K562 (cell line): ENCODE results near the gene BCL2L1. TPM values are rescaled to one million over a fixed set of nuclear protein-coding genes. Genes with fewer than 3 reads are reported as not detected.

Experiments
- ATAC-seq: fragments of 200-7000 bp; cut with Tn5 transposase; 3 replicates; pipeline ENCODE4 v1.9.1; 2020; ENCODE audit warnings: moderate library complexity
- BruUV-seq: library from RNA; stranded (reverse); fragments of 400-500 nt; replicated peaks from 2 replicates; lab custom pipeline; 2021; lab: Mats Ljungman, UMichigan
- CTCF ChIA-PET: fragments of 300-600 bp; formaldehyde crosslinking; extraction: SDS; loops from one replicate; lab custom pipeline; 2021; ENCODE audit warnings: low intra/inter-chr PET ratio; lab: Yijun Ruan, JAX
- POLR2A ChIA-PET: fragments of 300-600, 350-650 bp; sonication (Branson Sonifier 250); formaldehyde crosslinking; extraction: SDS; loops from one replicate; lab custom pipeline; 2021; ENCODE audit warnings: antibody characterized with exemption, inconsistent platforms; lab: Yijun Ruan, JAX
- DNase-seq, 4 experiments: peaks; one replicate each; pipeline versions ENCODE4 v3.0.0 to v3.0.0-alpha.2; 2011 to 2018; ENCODE audit warnings: low spot score in 3 of 4, mixed read lengths in 3 of 4; ENCODE audit errors: extremely low read depth in 1 of 4
- FAIRE-seq: peaks from 2 replicates; lab custom pipeline; 2011; peaks lifted over from hg19 to GRCh38; lab: Jason Lieb, UNC
- H2AFZ ChIP-seq: 2 replicates; pipeline ENCODE4 v1.6.0; 2011; ENCODE audit warnings: low read depth, low read length, control low read depth, inconsistent platforms
- H3K27ac ChIP-seq: fragments of 200-600 bp; 3 replicates; pipeline ENCODE4 v1.8.0; 2011; ENCODE audit warnings: low read depth, mild to moderate bottlenecking, control low read depth, inconsistent platforms, low read length, moderate library complexity, mixed read lengths; ENCODE audit errors: extremely low read depth
- H3K27me3 ChIP-seq, 2 experiments: fragments of 300-600 bp in 1 of 2; 2 replicates in 1 of 2; 3 replicates in 1 of 2; pipeline versions ENCODE4 v1.6.0 to v1.8.0; 2011; ENCODE audit warnings: inconsistent platforms in 2 of 2, low read length in 2 of 2, mild to moderate bottlenecking in 1 of 2, mixed read lengths in 1 of 2, moderate library complexity in 1 of 2; ENCODE audit not compliant: control insufficient read depth in 2 of 2, insufficient read depth in 2 of 2
- H3K36me3 ChIP-seq: fragments of 300-600 bp; 3 replicates; pipeline ENCODE4 v1.8.0; 2011; ENCODE audit warnings: mild to moderate bottlenecking, low read length, inconsistent platforms; ENCODE audit not compliant: control insufficient read depth, insufficient read depth
- H3K4me1 ChIP-seq, 2 experiments: fragments of 200-600 bp in 1 of 2; replicated peaks in 1 of 2; 2 replicates in 1 of 2; 3 replicates in 1 of 2; pipeline versions ENCODE4 v1.5.1 to v1.8.0; 2011; ENCODE audit warnings: inconsistent platforms in 2 of 2, low read length in 2 of 2, mild to moderate bottlenecking in 1 of 2, mixed read lengths in 1 of 2, moderate library complexity in 1 of 2; ENCODE audit not compliant: control insufficient read depth in 2 of 2, insufficient read depth in 2 of 2
- H3K4me2 ChIP-seq: 2 replicates; pipeline ENCODE4 v1.6.1; 2011; ENCODE audit warnings: low read length, control low read depth, inconsistent platforms, mixed read lengths; ENCODE audit not compliant: insufficient read depth
- H3K4me3 ChIP-seq: fragments of 200-600 bp; sonication (generic), shearing (Covaris generic); 2 replicates; pipeline ENCODE4 v1.5.1; 2016; ENCODE audit warnings: control low read depth, inconsistent platforms
- H3K79me2 ChIP-seq: fragments of 200-600 bp; 3 replicates; pipeline ENCODE4 v1.8.0; 2011; ENCODE audit warnings: low read length, inconsistent platforms; ENCODE audit not compliant: control insufficient read depth, insufficient read depth
- H3K9ac ChIP-seq, 2 experiments: 2 replicates each; pipeline versions ENCODE4 v1.6.0 to v1.6.1; 2011; ENCODE audit warnings: low read depth in 2 of 2, low read length in 2 of 2, control low read depth in 1 of 2, inconsistent platforms in 1 of 2, mild to moderate bottlenecking in 1 of 2, mixed read lengths in 1 of 2; ENCODE audit not compliant: insufficient read depth in 1 of 2
- H3K9me1 ChIP-seq: one replicate; pipeline ENCODE4 v1.6.0; 2011; ENCODE audit warnings: inconsistent platforms, mild to moderate bottlenecking, low read length, moderate library complexity; ENCODE audit not compliant: control insufficient read depth, insufficient read depth
- H3K9me3 ChIP-seq: replicated peaks from 2 replicates; pipeline ENCODE4 v1.5.1; 2011; ENCODE audit warnings: low read depth, low read length, inconsistent platforms; ENCODE audit not compliant: control insufficient read depth, insufficient read depth
- H4K20me1 ChIP-seq: replicated peaks from 2 replicates; pipeline ENCODE4 v1.6.1; 2011; ENCODE audit warnings: low read length, inconsistent platforms, mixed read lengths; ENCODE audit not compliant: control insufficient read depth, insufficient read depth
- ERF ChIP-seq: fragments of 450-650 bp; formaldehyde crosslinking; IDR thresholded peaks from 2 replicates; pipeline ENCODE4 v1.4.0; 2020; ENCODE audit warnings: mild to moderate bottlenecking, mixed read lengths
- HBP1 ChIP-seq: fragments of 450-650 bp; formaldehyde crosslinking; IDR thresholded peaks from 2 replicates; pipeline ENCODE4 v1.4.0; 2022; ENCODE audit warnings: missing genetic modification characterization
- HDAC2 ChIP-seq: fragments of 450-650 bp; IDR thresholded peaks from 2 replicates; pipeline ENCODE4 v1.6.1; 2016; ENCODE audit warnings: mild to moderate bottlenecking
- HMG20B ChIP-seq: fragments of 250-450 bp; sonication (Bioruptor Pico); IDR thresholded peaks from 2 replicates; pipeline ENCODE4 v1.5.0; 2021; ENCODE audit warnings: mild to moderate bottlenecking
- MIER1 ChIP-seq: fragments of 450-650 bp; IDR thresholded peaks from 2 replicates; pipeline ENCODE4 v1.6.1; 2016; ENCODE audit warnings: antibody characterized with exemption, mild to moderate bottlenecking, low read depth
- NR4A1 ChIP-seq, 2 experiments: fragments of 250-450 bp in 1 of 2; fragments of 450-650 bp in 1 of 2; sonication (Bioruptor Pico) in 1 of 2; IDR thresholded peaks; 2 replicates each; pipeline versions ENCODE4 v1.4.0 to v1.6.1; 2016 to 2020; ENCODE audit warnings: mild to moderate bottlenecking in 2 of 2, missing compliant biosample characterization in 1 of 2, missing genetic modification characterization in 1 of 2, moderate library complexity in 1 of 2
- SIN3A ChIP-seq, 2 experiments: fragments of 150-350 bp in 1 of 2; IDR thresholded peaks; 2 replicates each; pipeline ENCODE4 v1.6.1; 2011 to 2016; ENCODE audit warnings: borderline replicate concordance in 2 of 2, low read depth in 2 of 2, low read length in 2 of 2, mild to moderate bottlenecking in 2 of 2, moderate library complexity in 2 of 2; ENCODE audit not compliant: control insufficient read depth in 1 of 2
- SP2 ChIP-seq: IDR thresholded peaks from 2 replicates; pipeline ENCODE4 v1.6.1; 2011; ENCODE audit warnings: mild to moderate bottlenecking, low read depth, low read length, moderate library complexity; ENCODE audit not compliant: poor library complexity, severe bottlenecking; ENCODE audit errors: extremely low read depth
- SUPT5H ChIP-seq: fragments of 450-650 bp; IDR thresholded peaks from 2 replicates; pipeline ENCODE4 v1.6.1; 2016
- ZC3H4 ChIP-seq: sonication (generic); formaldehyde crosslinking; IDR thresholded peaks from 2 replicates; pipeline ENCODE4 v1.9.0; 2021; ENCODE audit warnings: missing genetic modification reagents, borderline replicate concordance
- ZNF311 ChIP-seq: fragments of 250-450 bp; sonication (Bioruptor Pico); IDR thresholded peaks from 2 replicates; pipeline ENCODE4 v1.4.0; 2020; ENCODE audit warnings: mild to moderate bottlenecking, moderate library complexity
- ZNF512 ChIP-seq: IDR thresholded peaks from 2 replicates; pipeline ENCODE4 v1.6.1; 2016; ENCODE audit warnings: missing genetic modification characterization, missing compliant biosample characterization
- ZNF589 ChIP-seq: fragments of 200-800 bp; sonication (Bioruptor generic); IDR thresholded peaks from 2 replicates; pipeline ENCODE4 v1.6.1; 2016; ENCODE audit warnings: low read depth, missing genetic modification characterization, missing compliant biosample characterization
- ZNF740 ChIP-seq, 3 experiments: fragments of 200-800 bp in 1 of 3; sonication (Bioruptor generic) in 1 of 3; sonication (generic) in 1 of 3; formaldehyde crosslinking in 1 of 3; IDR thresholded peaks; 2 replicates each; pipeline versions ENCODE4 v1.6.1 to v1.8.0; 2016 to 2022; ENCODE audit warnings: mild to moderate bottlenecking in 2 of 3, missing compliant biosample characterization in 2 of 3, missing genetic modification characterization in 2 of 3, missing genetic modification reagents in 1 of 3
- WGBS: fragments of 100-300 bp; shearing (Covaris generic); methylation state at CpG from one replicate; pipeline ENCODE4 v1.1.6; 2016; ENCODE audit warnings: low coverage, mixed read lengths; ENCODE audit not compliant: insufficient coverage; ENCODE audit errors: missing lambda C conversion rate; 5-methylcytosine and 5-hydroxymethylcytosine counted together
- in situ Hi-C: fragments of 300-500 bp; cut with MboI; formaldehyde crosslinking; loops from 4 replicates; pipeline ENCODE4 v1.15.0; 2018; ENCODE audit warnings: inconsistent platforms, mixed read lengths
- intact Hi-C: fragments of 100-400 bp; cut with micrococcal nuclease; formaldehyde crosslinking; loops from 2 replicates; pipeline ENCODE4 v1.14.2; 2022
- polyA plus RNA-seq, 8 experiments: library from polyadenylated mRNA; depleted of rRNA in 4 of 8; stranded (reverse) in 5 of 8; unstranded in 3 of 8; fragments of >200 nt; fragmentation: Nextera tagmentation in 2 of 8; fragmentation: Illumina TruSeq in 1 of 8; extraction: Ambion mirVana in 2 of 8; extraction: Trizol in 1 of 8; gene quantifications; 2 replicates each; pipeline versions ENCODE4 v1.2.1 to v1.2.3, GENCODE V29; 2011 to 2014; ENCODE audit warnings: inconsistent platforms in 1 of 8, missing spikeins in 1 of 8
- total RNA-seq, 7 experiments: library from RNA; depleted of rRNA in 6 of 7; stranded (reverse); fragments of >200 nt in 6 of 7; fragmentation: Illumina TruSeq in 2 of 7; extraction: Trizol in 2 of 7; gene quantifications; 2 replicates each; pipeline versions ENCODE4 v1.2.1 to v1.2.3, GENCODE V29; 2011 to 2021; ENCODE audit warnings: low replicate concordance in 1 of 7

BCL2L1 gene
- total and polyA plus RNA-seq, 9 of the 15 experiments (the other 6 are each of a cell fraction or from before 2014, with no cell fraction given): 3.3 to 182 (median 120) TPM

GRCh38 chr20:31677553-31678260 lies 45.0 kb downstream of the BCL2L1 start (continued):
- TF ChIP-seq ZNF589 (CRISPR knock-in tag) (0 out of 2 replicates have a peak, but pooled peaks have one; percentile 22), ZNF311 (CRISPR knock-in tag) (peak; percentile 76)

- WGBS: 7% methylated on average over 7 of the region's 7 CpGs
- no peak overlapping the region for H2AFZ ChIP-seq
- H4K20me1 ChIP-seq: no peaks in the 10 kb centered on the region
- BruUV-seq: no TSS peak
- H3K9ac ChIP-seq: peak overlapping the region; percentile 46 to 82; a peak in 3 of 4 replicates
- H3K36me3 ChIP-seq: peaks cover 83% of the 10 kb centered on the region
- peak; percentile 37 to 51 (median 48) for DNase-seq
- POLR2A ChIA-PET: interaction anchor here (1.0 to 5.3 kb wide), 10 partner anchors 9 to 104 kb away, joined by 3 to 35 read pairs (median 8); no protein-coding TSS in a partner anchor
- peak; percentile 22 for ATAC-seq
- peak overlapping the region; percentile 89 for H3K4me2 ChIP-seq
- peaks cover 95% of the 10 kb centered on the region for H3K79me2 ChIP-seq
- H3K9me1 ChIP-seq: no peaks in the 10 kb centered on the region
- intact Hi-C loops: loop anchor here (1.0 kb wide), 1 partner anchor 14 kb away; no protein-coding TSS in a partner anchor
- no peaks in the 10 kb centered on the region for H3K27me3 ChIP-seq
- H3K9me3 ChIP-seq: no peaks in the 10 kb centered on the region
- peak overlapping the region; percentile 94 for H3K27ac ChIP-seq
- peaks cover 82 to 91% of the 10 kb centered on the region in 2 experiments for H3K4me1 ChIP-seq
- in situ Hi-C loops: no loop called here
- peak; percentile 23 for FAIRE-seq
- H3K4me3 ChIP-seq: no peak overlapping the region
- CTCF ChIA-PET: no interaction called here
- no peak for TF ChIP-seq MIER1
- no peak for TF ChIP-seq HBP1 (CRISPR knock-in tag)
- TF ChIP-seq SUPT5H: peak; percentile 37; the same call in 1 of the 2 replicates
- TF ChIP-seq ERF: 0 out of 2 replicates have a peak, but pooled peaks have one; percentile 33
- no peak for TF ChIP-seq SIN3A (IDR thresholded peaks at IDR 0.05; ENCODE audit: borderline replicate concordance in 2 of 2, control insufficient read depth in 1 of 2, low read depth in 2 of 2, low read length in 2 of 2)
- 0 out of 2 replicates have a peak, but pooled peaks have one; percentile 9 for TF ChIP-seq ZNF740 (CRISPR knock-in tag; IDR thresholded peaks at IDR 0.05)
- no peak for TF ChIP-seq ZNF740 (tag; IDR thresholded peaks at IDR 0.05)
- peak; percentile 13; the same call in 1 of the 2 replicates for TF ChIP-seq HDAC2
- TF ChIP-seq ZNF512 (tag): no peak
- TF ChIP-seq SP2: no peak
- 0 out of 2 replicates have a peak, but pooled peaks have one; percentile 41 for TF ChIP-seq HMG20B (CRISPR knock-in tag)
- peak; percentile 25; the same call in 1 of the 2 replicates for TF ChIP-seq NR4A1 (CRISPR knock-in tag; IDR thresholded peaks at IDR 0.05)
- no peak for TF ChIP-seq NR4A1 (tag; IDR thresholded peaks at IDR 0.05)
- TF ChIP-seq ZNF311 (CRISPR knock-in tag): peak; percentile 23; the same call in 1 of the 2 replicates
- TF ChIP-seq ZC3H4 (CRISPR knock-in tag): no peak
These were observed 46.1 kb downstream of the BCL2L1 start for GRCh38 chr20:31676609-31676989.
